ENCODE results near the gene CAMK1D. TPM values are rescaled to one million over a fixed set of nuclear protein-coding genes. Genes with fewer than 3 reads are reported as not detected.

CAMK1D gene
- total and polyA plus RNA-seq, 3 donors from 2014 or later, result 10.0 to 14.5 (median 14.0) TPM

GRCh38 chr10:12507165-12507850 is 158.0 kb downstream of the CAMK1D start:
- H3K27me3 ChIP-seq, result no peaks in the 10 kb centered on the region
- TF ChIP-seq POLR2A (IDR thresholded peaks at IDR 0.05), result no peak
- H3K36me3 ChIP-seq (ENCODE audit: low read depth, missing control alignments), result no peaks in the 10 kb centered on the region
- H3K4me3 ChIP-seq, result no peak overlapping the region
- peaks cover 1% of the 10 kb centered on the region for H3K4me1 ChIP-seq
- no peak overlapping the region for H3K27ac ChIP-seq
- H3K9me3 ChIP-seq, result no peaks in the 10 kb centered on the region
- 89 to 92% methylated on average over 10 of the region's 10 CpGs for WGBS, 2 donors
- intact Hi-C loops (cut with DNase I; ENCODE audit: low total_unique reads), result no loop called here
- DNase-seq, result peak; percentile 12

DNA sequence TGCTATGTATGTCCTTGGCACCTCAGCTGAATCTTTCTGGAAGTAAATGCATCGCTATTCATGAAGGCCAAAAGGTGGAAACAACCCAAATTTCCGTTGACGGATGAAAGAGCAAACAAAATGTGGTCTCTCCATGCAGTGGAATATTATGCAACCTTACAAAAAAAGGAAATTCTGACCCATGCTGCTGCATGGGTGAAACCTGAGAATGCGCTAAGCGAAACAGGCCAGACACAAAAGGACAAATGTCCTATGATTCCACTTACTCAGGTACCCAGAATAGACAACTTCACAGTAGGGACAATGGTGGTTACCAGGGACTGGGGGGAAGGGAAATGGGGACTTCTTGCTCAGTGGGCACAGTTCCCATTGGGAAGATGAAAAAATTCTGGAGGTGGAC is 158.8 kb downstream of the CAMK1D start:
- intact Hi-C loops (cut with DNase I; ENCODE audit: low total_unique reads), result no loop called here

GRCh38 chr10:12509016-12509793 is 159.9 kb downstream of the CAMK1D start:
- DNase-seq, result peak; percentile 1
- intact Hi-C loops (cut with DNase I; ENCODE audit: low total_unique reads), result no loop called here

More for the DNA sequence above, 158.8 kb downstream of the CAMK1D start:
- Histone ChIP-seq H3K4me1 (no peaks in the 10 kb centered on the region), H3K4me3 (no peak overlapping the region), H3K27me3 (no peaks in the 10 kb centered on the region), H3K9me3 (no peaks in the 10 kb centered on the region), H3K27ac (no peak overlapping the region), H3K36me3 (ENCODE audit: low read depth, missing control alignments) (no peaks in the 10 kb centered on the region)
- 81 to 88% methylated on average over 5 of the region's 5 CpGs for WGBS, 2 donors
- DNase-seq, result peak; percentile 7
- TF ChIP-seq POLR2A (IDR thresholded peaks at IDR 0.05), result no peak
- TF ChIP-seq CTCF (IDR thresholded peaks at IDR 0.05), result no peak

GRCh38 chr10:12509794-12510100 is 160.4 kb downstream of the CAMK1D start:
- no peaks in the 10 kb centered on the region for H3K9me3 ChIP-seq
- H3K36me3 ChIP-seq (ENCODE audit: low read depth, missing control alignments), result no peaks in the 10 kb centered on the region
- no peak overlapping the region for H3K27ac ChIP-seq
- 76 to 83% methylated on average over 2 of the region's 2 CpGs for WGBS, 2 donors
- no peak for DNase-seq
- intact Hi-C loops (cut with DNase I; ENCODE audit: low total_unique reads), result no loop called here
- H3K27me3 ChIP-seq, result no peaks in the 10 kb centered on the region
- TF ChIP-seq POLR2A (IDR thresholded peaks at IDR 0.05) (no peak), CTCF (IDR thresholded peaks at IDR 0.05) (no peak)
- H3K4me3 ChIP-seq, result no peak overlapping the region
- no peaks in the 10 kb centered on the region for H3K4me1 ChIP-seq

More at GRCh38 chr10:12509016-12509793, 159.9 kb downstream of the CAMK1D start:
- H3K36me3 ChIP-seq (ENCODE audit: low read depth, missing control alignments), result no peaks in the 10 kb centered on the region
- H3K4me3 ChIP-seq, result no peak overlapping the region
- H3K27ac ChIP-seq, result no peak overlapping the region
- H3K4me1 ChIP-seq, result no peaks in the 10 kb centered on the region
- 90 to 100% methylated on average over 3 to 5 of the region's 5 CpGs for WGBS, 2 donors
- no peak for TF ChIP-seq CTCF (IDR thresholded peaks at IDR 0.05)
- no peak for TF ChIP-seq POLR2A (IDR thresholded peaks at IDR 0.05)
- no peaks in the 10 kb centered on the region for H3K9me3 ChIP-seq
- H3K27me3 ChIP-seq, result no peaks in the 10 kb centered on the region

DNA sequence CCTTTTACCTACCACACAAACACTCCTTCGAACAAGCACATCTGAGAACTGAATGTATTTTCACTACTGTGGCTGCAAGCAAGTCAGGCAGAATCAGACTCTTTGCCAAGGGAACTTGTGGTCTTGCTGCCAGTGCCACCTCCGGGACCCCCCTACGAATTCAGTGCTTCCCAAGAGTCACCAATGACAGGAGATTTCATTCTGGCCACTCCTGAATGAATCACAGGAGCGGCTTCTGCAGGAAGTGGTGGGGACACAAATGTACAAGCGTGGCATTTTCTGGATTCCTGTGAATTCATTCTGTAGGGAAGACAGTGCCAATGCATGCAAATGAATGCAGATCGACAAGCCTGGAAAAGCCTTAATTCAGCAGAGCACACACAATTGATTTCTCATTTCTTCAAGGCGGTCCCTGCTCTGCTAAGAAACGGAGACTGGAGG is 161.2 kb downstream of the CAMK1D start:
- H3K4me1 ChIP-seq, result no peaks in the 10 kb centered on the region
- H3K9me3 ChIP-seq, result no peaks in the 10 kb centered on the region
- TF ChIP-seq POLR2A (IDR thresholded peaks at IDR 0.05) (no peak), CTCF (IDR thresholded peaks at IDR 0.05) (no peak)
- peak; percentile 4 for DNase-seq
- no peaks in the 10 kb centered on the region for H3K27me3 ChIP-seq
- H3K36me3 ChIP-seq (ENCODE audit: low read depth, missing control alignments), result no peaks in the 10 kb centered on the region
- intact Hi-C loops (cut with DNase I; ENCODE audit: low total_unique reads), result no loop called here
- no peak overlapping the region for H3K27ac ChIP-seq
- 76 to 85% methylated on average over 8 of the region's 8 CpGs for WGBS, 2 donors
- no peak overlapping the region for H3K4me3 ChIP-seq

All from testis (tissue), 3 donors.